HG03460 (cell line): ENCODE results near the gene ADNP2.
"Not testable (repeated sequence)": the region's sequence is repeated elsewhere in the genome, so short reads cannot be mapped to it uniquely, and the experiment has no call there.

Source experiments
- ATAC-seq: cut with Tn5 transposase; IDR thresholded peaks from one replicate; pipeline ENCODE4 v1.9.1; 2021; ENCODE audit not compliant: unreplicated experiment

The ADNP2 gene

GRCh38 chr18:80143881-80144280 is 34.8 kb downstream of the ADNP2 start:
- no peak for ATAC-seq

GRCh38 chr18:80145196-80145804 is 36.2 kb downstream of the ADNP2 start:
- no peak for ATAC-seq

GRCh38 chr18:80147037-80147417 is 38.0 kb downstream of the ADNP2 start:
- ATAC-seq = peak; percentile 28

- peak; percentile 86 for ATAC-seq
Observed at GRCh38 chr18:80147418-80148325, 38.6 kb downstream of the ADNP2 start.

GRCh38 chr18:80148326-80149199 is 39.5 kb downstream of the ADNP2 start:
- no peak for ATAC-seq

GRCh38 chr18:80149667-80150066 is 40.6 kb downstream of the ADNP2 start:
- no peak for ATAC-seq

- no peak for ATAC-seq
Observed at GRCh38 chr18:80154293-80154692, 45.2 kb downstream of the ADNP2 start.

- no peak for ATAC-seq
Observed at GRCh38 chr18:80157708-80158343, 48.8 kb downstream of the ADNP2 start.

- no peak for ATAC-seq
Observed at GRCh38 chr18:80158365-80158764, 49.3 kb downstream of the ADNP2 start.

GRCh38 chr18:80159713-80160636 is 50.9 kb downstream of the ADNP2 start:
- ATAC-seq = no peak

GRCh38 chr18:80161781-80162417 is 52.8 kb downstream of the ADNP2 start:
- no peak for ATAC-seq

GRCh38 chr18:80163183-80163582 is 54.1 kb downstream of the ADNP2 start:
- no peak for ATAC-seq

GRCh38 chr18:80164727-80165355 is 55.8 kb downstream of the ADNP2 start:
- ATAC-seq = not testable (repeated sequence)

GRCh38 chr18:80166240-80166639 is 57.2 kb downstream of the ADNP2 start:
- ATAC-seq = no peak

GRCh38 chr18:80166725-80167124 is 57.7 kb downstream of the ADNP2 start:
- ATAC-seq = no peak

GRCh38 chr18:80167331-80167730 is 58.3 kb downstream of the ADNP2 start:
- ATAC-seq = no peak

- ATAC-seq = no peak
Observed at GRCh38 chr18:80167931-80168330, 58.9 kb downstream of the ADNP2 start.

- no peak for ATAC-seq
Observed at GRCh38 chr18:80168346-80168745, 59.3 kb downstream of the ADNP2 start.

GRCh38 chr18:80168982-80169381 is 59.9 kb downstream of the ADNP2 start:
- no peak for ATAC-seq
